Suprapubic skin (tissue), 4 donors: ENCODE measurements around the gene OR51G1. TPM values are rescaled to one million over a fixed set of nuclear protein-coding genes. Genes with fewer than 3 reads are reported as not detected.

ENCODE experiments used
- DNase-seq, 2 donors: peaks; one replicate each; pipeline ENCODE4 v3.0.0-alpha.2; 2019; ENCODE audit warnings: low spot score in 2 of 2
- H3K27ac ChIP-seq: fragments of 200-600 bp; sonication (generic); one replicate; pipeline ENCODE4 v1.5.1; 2019
- H3K27me3 ChIP-seq: fragments of 200-600 bp; sonication (generic); one replicate; pipeline ENCODE4 v1.5.1; 2019
- H3K36me3 ChIP-seq: fragments of 200-600 bp; sonication (generic); one replicate; pipeline ENCODE4 v1.5.1; 2019
- H3K4me1 ChIP-seq: fragments of 200-600 bp; sonication (generic); one replicate; pipeline ENCODE4 v1.5.1; 2019
- H3K4me3 ChIP-seq: fragments of 200-600 bp; sonication (generic); one replicate; pipeline ENCODE4 v1.5.1; 2019; ENCODE audit warnings: mild to moderate bottlenecking
- H3K9me3 ChIP-seq: fragments of 200-600 bp; sonication (generic); one replicate; pipeline ENCODE4 v1.5.1; 2019
- EP300 ChIP-seq: sonication (generic); formaldehyde crosslinking; IDR thresholded peaks from one replicate; pipeline ENCODE4 v1.6.1; 2017; ENCODE audit warnings: antibody characterized with exemption
- POLR2A ChIP-seq, 2 donors: fragments of 450-650 bp; IDR thresholded peaks; one replicate each; pipeline ENCODE4 v1.6.1; 2017; ENCODE audit warnings: antibody characterized with exemption in 2 of 2, mild to moderate bottlenecking in 2 of 2, moderate library complexity in 2 of 2
- POLR2AphosphoS5 ChIP-seq, 3 donors: sonication (generic); formaldehyde crosslinking; IDR thresholded peaks; one replicate each; pipeline ENCODE4 v1.6.1; 2017; ENCODE audit warnings: antibody characterized with exemption in 3 of 3
- WGBS: methylation state at CpG from one replicate; pipeline ENCODE4 v1.1.5; 2018; 5-methylcytosine and 5-hydroxymethylcytosine counted together
- total RNA-seq, 4 donors: library from RNA; depleted of rRNA; stranded (reverse); fragments of >200 nt; gene quantifications; one replicate each; pipeline ENCODE4 v1.1.0, GENCODE V29; 2016
- TF ChIP-seq, protein P1 (sequence below), 2 donors: fragments of 200-600 bp in 1 of 2; fragments of 450-650 bp in 1 of 2; sonication (generic) in 1 of 2; IDR thresholded peaks; one replicate each; pipeline ENCODE4 v1.5.1; 2016 to 2019; ENCODE audit warnings: antibody characterized with exemption in 2 of 2, mild to moderate bottlenecking in 1 of 2, moderate library complexity in 1 of 2

Gene OR51G1
- total RNA-seq, 4 donors from 2014 or later: not detected

DNA sequence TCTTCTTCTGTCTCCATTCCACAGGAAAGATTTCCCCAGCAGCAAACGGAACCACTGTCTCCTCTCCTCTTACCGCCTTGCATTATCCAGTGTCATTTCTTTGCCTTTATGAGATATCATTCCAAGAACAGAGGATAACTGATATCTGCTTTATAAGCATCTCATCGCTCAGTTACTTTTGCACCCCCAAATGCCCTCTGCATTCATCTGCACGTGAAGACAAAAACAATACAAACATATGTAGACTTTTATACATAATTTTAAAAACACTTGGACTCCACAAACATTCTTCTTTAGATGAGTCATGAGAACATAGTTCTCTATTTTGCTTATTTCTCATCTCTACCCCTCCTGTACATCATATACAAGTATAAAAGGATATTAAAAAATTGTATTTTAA is 43.0 kb downstream of the OR51G1 start:
- no peak for TF ChIP-seq POLR2A (IDR thresholded peaks at IDR 0.05)
- TF ChIP-seq, protein P1, sequence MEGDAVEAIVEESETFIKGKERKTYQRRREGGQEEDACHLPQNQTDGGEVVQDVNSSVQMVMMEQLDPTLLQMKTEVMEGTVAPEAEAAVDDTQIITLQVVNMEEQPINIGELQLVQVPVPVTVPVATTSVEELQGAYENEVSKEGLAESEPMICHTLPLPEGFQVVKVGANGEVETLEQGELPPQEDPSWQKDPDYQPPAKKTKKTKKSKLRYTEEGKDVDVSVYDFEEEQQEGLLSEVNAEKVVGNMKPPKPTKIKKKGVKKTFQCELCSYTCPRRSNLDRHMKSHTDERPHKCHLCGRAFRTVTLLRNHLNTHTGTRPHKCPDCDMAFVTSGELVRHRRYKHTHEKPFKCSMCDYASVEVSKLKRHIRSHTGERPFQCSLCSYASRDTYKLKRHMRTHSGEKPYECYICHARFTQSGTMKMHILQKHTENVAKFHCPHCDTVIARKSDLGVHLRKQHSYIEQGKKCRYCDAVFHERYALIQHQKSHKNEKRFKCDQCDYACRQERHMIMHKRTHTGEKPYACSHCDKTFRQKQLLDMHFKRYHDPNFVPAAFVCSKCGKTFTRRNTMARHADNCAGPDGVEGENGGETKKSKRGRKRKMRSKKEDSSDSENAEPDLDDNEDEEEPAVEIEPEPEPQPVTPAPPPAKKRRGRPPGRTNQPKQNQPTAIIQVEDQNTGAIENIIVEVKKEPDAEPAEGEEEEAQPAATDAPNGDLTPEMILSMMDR (IDR thresholded peaks at IDR 0.05): no peak
- TF ChIP-seq POLR2AphosphoS5 (IDR thresholded peaks at IDR 0.05): no peak
- no peak for TF ChIP-seq EP300
- WGBS: 79% methylated on average over 4 of the region's 4 CpGs
- H3K27ac ChIP-seq: no peak overlapping the region
- H3K36me3 ChIP-seq: no peaks in the 10 kb centered on the region
- H3K9me3 ChIP-seq: no peaks in the 10 kb centered on the region
- no peak overlapping the region for H3K4me3 ChIP-seq
- H3K27me3 ChIP-seq: no peaks in the 10 kb centered on the region
- no peak for DNase-seq
- H3K4me1 ChIP-seq: no peaks in the 10 kb centered on the region

Other genes starting within 250 kb of the OR51G1 start
- gene OR51E2, start 226.5 kb downstream of the OR51G1 start, total RNA-seq: not detected
- not detected for gene MMP26, start 219.6 kb downstream of the OR51G1 start, total RNA-seq
- gene OR51F1, start 154.4 kb downstream of the OR51G1 start, total RNA-seq: not detected
- not detected for gene OR52R1, start 120.0 kb downstream of the OR51G1 start, total RNA-seq
- not detected for gene OR51F2, start 103.0 kb downstream of the OR51G1 start, total RNA-seq
- not detected for gene OR51S1, start 75.1 kb downstream of the OR51G1 start, total RNA-seq
- gene OR51T1, start 42.4 kb downstream of the OR51G1 start, total RNA-seq: not detected
- gene OR51A7, start 20.6 kb downstream of the OR51G1 start, total RNA-seq: not detected
- not detected for gene OR51G2, start 5.0 kb downstream of the OR51G1 start, total RNA-seq
- not detected for gene OR51A4, start 23.3 kb upstream of the OR51G1 start, total RNA-seq
- gene OR51A2, start 31.4 kb upstream of the OR51G1 start, total RNA-seq: not detected
- not detected for gene OR51L1, start 70.5 kb upstream of the OR51G1 start, total RNA-seq
- gene OR52J3, start 122.2 kb upstream of the OR51G1 start, total RNA-seq: not detected
- gene OR52E2, start 135.3 kb upstream of the OR51G1 start, total RNA-seq: not detected
- not detected for gene OR52E1, start 145.2 kb upstream of the OR51G1 start, total RNA-seq
- gene OR52A5, start 214.0 kb upstream of the OR51G1 start, total RNA-seq: not detected
- not detected for gene OR52A1, start 230.4 kb upstream of the OR51G1 start, total RNA-seq